Stimulated activated CD8-positive, alpha-beta memory T cell treated with anti-CD3 and anti-CD28 coated beads, Interleukin-4, amount 100 ng/mL, for 4 hours (primary cell): ENCODE results near the gene PLEKHG2.
"Not testable (repeated sequence)": the region's sequence is repeated elsewhere in the genome, so short reads cannot be mapped to it uniquely, and the experiment has no call there.

ENCODE experiments used
- DNase-seq, 2 donors: peaks; one replicate each; pipeline ENCODE4 v3.0.0-alpha.2; 2020; ENCODE audit warnings: low read depth in 2 of 2, low spot score in 1 of 2

Gene PLEKHG2

GRCh38 chr19:39445196-39446111 is 33.0 kb downstream of the PLEKHG2 start, which contains the start of gene SUPT5H:
TSS of gene SUPT5H (plus strand) at chr19:39445582. CDS start at chr19:39445891, 309 bp downstream.
- peak; percentile 91 to 96 for DNase-seq

- DNase-seq = no peak
Measured at GRCh38 chr19:39446365-39447084, 34.1 kb downstream of the PLEKHG2 start.

GRCh38 chr19:39448271-39448670 is 35.8 kb downstream of the PLEKHG2 start:
- no peak for DNase-seq

GRCh38 chr19:39449116-39449797 is 36.8 kb downstream of the PLEKHG2 start:
- DNase-seq = no peak

GRCh38 chr19:39451257-39451656 is 38.8 kb downstream of the PLEKHG2 start:
- not testable (repeated sequence) for DNase-seq

- DNase-seq = no peak
Measured at GRCh38 chr19:39463403-39463802, 50.9 kb downstream of the PLEKHG2 start.

DNA sequence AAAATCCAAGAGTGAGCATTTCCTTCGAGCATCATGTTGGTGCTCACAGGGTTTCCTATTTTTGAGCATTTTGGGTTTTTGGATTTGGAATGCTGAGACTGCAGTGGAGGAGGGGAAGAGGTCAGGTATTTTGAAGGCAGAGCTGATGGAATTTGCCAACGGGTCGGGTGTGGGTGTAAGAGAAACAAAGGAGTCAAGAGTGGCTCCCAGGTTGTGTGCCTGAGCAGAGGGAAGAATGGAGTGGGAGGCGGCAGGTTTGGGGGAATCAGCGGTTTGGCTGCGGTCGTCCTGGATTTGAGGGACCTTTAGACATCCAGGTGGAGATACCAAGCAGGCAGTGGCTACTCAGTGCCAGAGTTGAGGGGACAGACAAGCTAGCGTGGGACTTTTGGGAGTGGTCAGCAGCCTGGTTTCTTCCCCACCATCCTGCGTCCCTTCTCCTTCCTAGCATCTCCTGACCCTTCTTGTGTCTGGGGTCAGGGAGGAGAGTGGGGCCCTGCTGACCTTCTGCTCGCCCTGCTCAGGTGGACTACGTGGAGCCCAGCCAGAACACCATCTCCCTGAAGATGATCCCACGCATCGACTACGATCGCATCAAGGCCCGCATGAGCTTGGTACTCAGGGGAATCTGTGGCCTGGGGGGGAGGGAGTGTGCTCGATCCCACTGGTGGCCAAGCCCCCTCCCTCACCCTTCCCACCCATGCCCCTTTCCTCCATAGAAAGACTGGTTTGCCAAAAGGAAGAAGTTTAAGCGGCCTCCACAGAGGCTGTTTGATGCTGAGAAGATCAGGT is 53.7 kb downstream of the PLEKHG2 start:
- DNase-seq = no peak

DNA sequence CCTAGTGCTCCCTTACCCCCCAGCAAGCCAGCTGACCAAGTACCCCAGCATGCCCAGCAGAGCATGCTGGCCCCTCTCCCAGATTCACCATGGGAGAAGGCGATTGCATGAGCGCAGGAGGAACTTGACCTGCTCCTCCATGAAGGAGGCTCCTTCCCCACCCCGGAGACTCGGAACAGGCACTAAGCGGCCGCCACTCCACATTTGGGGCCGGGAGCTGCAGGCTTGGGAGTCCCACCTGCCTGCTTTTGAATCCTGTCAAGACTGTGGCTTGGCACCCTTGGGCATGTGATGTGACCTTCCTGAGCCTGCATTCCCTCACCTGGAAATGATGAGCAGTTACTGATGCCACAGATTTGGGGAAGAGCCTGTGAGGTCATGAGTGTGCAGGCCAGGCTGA is 55.5 kb downstream of the PLEKHG2 start:
- no peak for DNase-seq

DNA sequence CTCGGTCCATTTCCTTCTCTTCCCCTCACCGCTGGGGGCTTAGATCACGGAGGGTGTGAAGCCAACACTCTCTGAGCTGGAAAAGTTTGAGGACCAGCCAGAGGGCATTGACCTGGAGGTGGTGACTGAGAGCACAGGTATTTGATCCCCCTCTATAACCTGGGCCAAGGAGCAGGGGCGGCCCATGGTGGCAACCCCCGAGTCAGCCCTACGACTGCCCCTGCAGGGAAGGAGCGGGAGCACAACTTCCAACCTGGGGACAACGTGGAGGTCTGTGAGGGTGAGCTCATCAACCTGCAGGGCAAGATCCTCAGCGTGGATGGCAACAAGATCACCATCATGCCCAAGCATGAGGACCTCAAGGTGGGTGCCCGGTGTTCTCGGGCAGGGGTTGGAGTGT is 56.6 kb downstream of the PLEKHG2 start:
- no peak for DNase-seq

DNA sequence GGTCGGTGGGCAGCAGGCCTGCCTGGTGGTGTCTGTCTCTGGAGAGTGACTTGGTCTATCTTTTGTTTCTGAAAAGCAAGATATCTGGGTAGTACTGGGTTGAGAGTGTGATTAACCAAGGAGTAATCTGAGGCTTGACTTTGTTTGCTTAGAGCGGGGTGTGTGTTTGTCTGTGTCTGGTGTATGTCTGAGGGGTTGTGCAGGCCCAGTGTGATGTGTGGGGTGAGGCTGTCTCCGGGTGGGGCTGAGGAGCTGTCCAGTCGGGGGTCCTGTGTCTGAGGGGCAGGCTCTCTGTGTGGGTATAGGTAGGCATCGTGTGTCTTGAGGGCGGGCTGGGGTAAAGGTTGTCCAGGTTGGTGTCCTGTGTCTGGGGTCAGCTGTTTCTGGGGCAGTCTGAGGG is 57.1 kb downstream of the PLEKHG2 start:
- no peak for DNase-seq

DNA sequence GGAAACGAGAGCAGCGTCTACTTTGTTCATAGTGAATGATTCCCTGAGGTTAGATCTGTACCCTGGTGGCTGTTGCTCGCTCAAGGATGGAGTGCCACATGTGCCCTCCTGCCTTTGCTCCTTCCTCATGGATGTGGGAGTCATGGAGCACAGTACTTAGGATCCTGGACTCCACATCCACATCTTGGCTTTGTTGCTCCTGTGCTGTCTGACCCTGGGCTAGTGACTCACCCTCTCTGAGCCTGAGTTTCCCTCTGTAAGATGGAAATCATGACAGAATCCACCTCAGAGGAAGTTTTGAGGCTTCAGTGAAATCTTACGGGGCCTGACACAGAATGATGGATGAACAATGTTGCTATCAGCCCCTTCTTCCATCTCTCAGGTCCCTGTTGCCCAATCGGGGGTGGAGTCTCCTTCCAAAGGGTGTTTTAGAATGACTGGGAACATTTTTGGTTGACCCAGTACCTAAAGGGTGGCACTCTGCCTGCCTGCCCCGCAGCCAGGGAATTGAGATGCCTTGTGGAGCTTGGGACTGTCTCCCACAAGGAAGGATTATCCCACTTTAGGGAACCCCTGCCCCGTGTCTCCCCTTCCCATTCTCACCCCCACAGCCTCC is 58.4 kb downstream of the PLEKHG2 start:
- no peak for DNase-seq

DNA sequence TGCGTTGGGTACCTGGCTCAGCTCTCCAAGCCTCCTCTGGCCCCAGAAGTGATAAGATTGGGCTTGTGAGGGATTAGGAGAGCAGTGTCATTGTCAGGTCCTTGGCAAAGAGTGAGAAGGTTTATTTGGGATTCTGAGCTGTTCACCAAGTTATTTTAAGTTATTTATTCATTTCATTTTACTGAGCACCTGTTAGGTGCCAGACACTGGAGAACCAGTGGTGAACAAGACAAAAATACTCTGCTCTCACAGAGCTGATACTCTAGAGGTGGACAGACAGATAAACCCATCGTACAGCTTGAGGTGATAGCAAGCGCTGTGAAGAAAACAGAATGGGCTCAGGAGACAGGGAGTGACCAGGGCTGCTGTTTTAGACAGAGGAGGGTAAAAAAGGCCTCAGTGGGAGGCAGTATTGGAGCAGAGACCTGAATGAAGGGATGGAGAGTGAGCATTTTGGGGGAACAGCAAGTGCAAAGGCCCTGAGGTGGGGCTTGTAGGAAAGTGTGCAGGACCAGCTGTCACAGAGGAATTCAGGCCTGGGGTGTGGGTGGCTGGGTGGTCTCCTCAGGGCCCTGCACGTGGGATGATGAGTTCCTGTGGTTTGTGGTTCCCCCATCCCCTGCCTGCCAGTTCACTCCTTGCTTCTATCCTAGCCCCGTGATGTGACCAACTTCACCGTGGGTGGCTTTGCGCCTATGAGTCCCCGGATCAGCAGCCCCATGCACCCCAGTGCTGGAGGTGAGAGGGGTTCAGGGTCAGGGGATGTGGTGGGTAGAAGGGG is 59.5 kb downstream of the PLEKHG2 start:
- no peak for DNase-seq

GRCh38 chr19:39472746-39473442 is 60.4 kb downstream of the PLEKHG2 start:
- DNase-seq = no peak

DNA sequence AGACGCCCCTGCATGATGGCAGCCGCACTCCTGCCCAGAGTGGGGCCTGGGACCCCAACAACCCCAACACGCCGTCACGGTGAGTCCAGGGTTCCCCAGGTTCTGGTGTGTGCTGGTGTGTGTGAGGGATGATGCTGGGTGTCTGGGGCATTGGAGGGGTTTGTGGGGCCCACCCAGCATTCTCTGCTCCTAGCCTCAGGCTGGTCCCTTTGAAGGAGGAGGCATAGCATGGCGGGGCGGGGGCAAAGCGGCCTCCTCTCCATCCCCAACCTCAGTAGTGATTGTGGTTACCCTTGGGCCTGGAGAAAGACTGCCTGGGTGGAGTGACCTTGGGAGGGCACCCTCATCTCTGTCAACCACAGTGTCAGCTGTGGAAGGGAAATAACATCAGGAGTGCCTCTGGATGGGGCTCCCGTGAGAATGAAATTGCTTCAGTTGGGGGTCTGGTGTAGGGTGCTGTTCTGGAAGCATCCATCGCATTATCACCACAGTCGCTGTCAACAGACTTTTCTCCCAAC is 61.0 kb downstream of the PLEKHG2 start:
- no peak for DNase-seq

DNA sequence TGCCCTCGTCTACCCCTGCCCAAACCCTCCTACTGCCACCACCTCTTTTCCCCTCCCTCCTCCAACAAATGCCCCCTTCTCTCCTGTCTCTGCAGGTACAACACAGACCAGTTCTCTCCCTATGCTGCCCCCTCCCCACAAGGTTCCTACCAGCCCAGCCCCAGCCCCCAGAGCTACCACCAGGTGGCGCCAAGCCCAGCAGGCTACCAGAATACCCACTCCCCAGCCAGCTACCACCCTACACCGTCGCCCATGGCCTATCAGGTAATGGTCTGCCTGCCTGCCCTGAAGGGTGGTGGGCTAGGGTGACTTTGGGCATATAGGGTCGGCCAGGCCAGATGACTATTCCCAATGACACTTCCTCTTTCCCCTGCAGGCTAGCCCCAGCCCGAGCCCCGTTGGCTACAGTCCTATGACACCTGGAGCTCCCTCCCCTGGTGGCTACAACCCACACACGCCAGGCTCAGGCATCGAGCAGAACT is 61.7 kb downstream of the PLEKHG2 start:
- peak; percentile 38 to 50 for DNase-seq

- no peak for DNase-seq
Measured at GRCh38 chr19:39475748-39476147, 63.3 kb downstream of the PLEKHG2 start.
